Mucosa of descending colon (tissue), 3 donors: ENCODE measurements around the gene ANO6. TPM values are rescaled to one million over a fixed set of nuclear protein-coding genes. Genes with fewer than 3 reads are reported as not detected.
"Not testable (repeated sequence)": the region's sequence is repeated elsewhere in the genome, so short reads cannot be mapped to it uniquely, and the experiment has no call there.

Experiments
- ATAC-seq: fragments of 200-7000 bp; cut with Tn5 transposase; one replicate; pipeline ENCODE4 v1.9.1; 2020; ENCODE audit warnings: mild to moderate bottlenecking, moderate library complexity
- DNase-seq, 3 donors: peaks; one replicate each; pipeline ENCODE4 v3.0.0-alpha.2; 2020
- H3K36me3 ChIP-seq: fragments of 200-600 bp; one replicate; pipeline ENCODE4 v1.8.0; 2021; ENCODE audit warnings: low read depth, mild to moderate bottlenecking
- H3K4me1 ChIP-seq: fragments of 200-600 bp; one replicate; pipeline ENCODE4 v1.8.0; 2021; ENCODE audit warnings: low read depth, mild to moderate bottlenecking
- H3K4me3 ChIP-seq: fragments of 200-600 bp; one replicate; pipeline ENCODE4 v1.8.0; 2021; ENCODE audit warnings: mild to moderate bottlenecking
- H3K9me3 ChIP-seq: fragments of 200-600 bp; one replicate; pipeline ENCODE4 v1.8.0; 2021; ENCODE audit warnings: mild to moderate bottlenecking
- CTCF ChIP-seq: fragments of 200-600 bp; IDR thresholded peaks from one replicate; pipeline ENCODE4 v1.8.0; 2022; ENCODE audit warnings: antibody characterized with exemption, mild to moderate bottlenecking
- intact Hi-C, 2 donors: fragments of 100-400 bp; cut with DNase I in 1 of 2; cut with micrococcal nuclease in 1 of 2; formaldehyde crosslinking; loops; one replicate each; pipeline versions ENCODE4 v1.11.0 to v1.11.1; 2022; cut with DNase I, micrococcal nuclease
- total RNA-seq, 3 donors: library from RNA; stranded (reverse); fragmentation: NEBNext Ultra II Directional in 2 of 3; extraction: Animal tissue kit (Norgen Biotek cat#: 25700) in 2 of 3; gene quantifications; one replicate each; pipeline versions ENCODE4 v1.2.1 to v1.2.4, GENCODE V29; 2021 to 2023
- donor health status: DM: no; HTN: no; CAD: no; lungs with moderate emphysema.
- donor health status: DM: no; HTN: no; CAD: no.
- donor health status: DM: no; HTN: yes; CAD: no.

Gene ANO6
- total RNA-seq, 3 donors from 2014 or later, result 7.8 to 65.8 (median 15.2) TPM

- Histone ChIP-seq H3K4me1 (no peaks in the 10 kb centered on the region), H3K36me3 (no peaks in the 10 kb centered on the region), H3K9me3 (no peaks in the 10 kb centered on the region), H3K4me3 (no peak overlapping the region)
- TF ChIP-seq CTCF, result no peak
- DNase-seq (no peak), ATAC-seq (peak; percentile 12)
- intact Hi-C loops, result no loop called here
These were observed 19.5 kb downstream of the ANO6 start for GRCh38 chr12:45235087-45236025.

- intact Hi-C loops, ATAC-seq: not testable (repeated sequence)
These were observed 20.5 kb downstream of the ANO6 start for GRCh38 chr12:45236383-45236782.

GRCh38 chr12:45242180-45242579, 26.3 kb downstream of the ANO6 start:
- TF ChIP-seq CTCF, result no peak
- no peaks in the 10 kb centered on the region for H3K36me3 ChIP-seq
- ATAC-seq (no peak), DNase-seq (no peak)
- H3K4me3 ChIP-seq, result no peak overlapping the region
- intact Hi-C loops, result no loop called here
- H3K4me1 ChIP-seq, result no peaks in the 10 kb centered on the region
- no peaks in the 10 kb centered on the region for H3K9me3 ChIP-seq

More at GRCh38 chr12:45236383-45236782, 20.5 kb downstream of the ANO6 start:
- not testable (repeated sequence) for H3K4me1 ChIP-seq, H3K36me3 ChIP-seq, DNase-seq, H3K4me3 ChIP-seq, H3K9me3 ChIP-seq

- intact Hi-C loops, result no loop called here
These were observed 28.1 kb downstream of the ANO6 start for GRCh38 chr12:45243963-45244362.

GRCh38 chr12:45244561-45245343, 28.9 kb downstream of the ANO6 start:
- H3K36me3 ChIP-seq, result no peaks in the 10 kb centered on the region
- H3K4me1 ChIP-seq, result no peaks in the 10 kb centered on the region
- no peaks in the 10 kb centered on the region for H3K9me3 ChIP-seq
- ATAC-seq (peak; percentile 64), DNase-seq (peak in 1 of 3 donors; percentile 11)
- intact Hi-C loops, result no loop called here
- H3K4me3 ChIP-seq, result no peak overlapping the region
- no peak for TF ChIP-seq CTCF

More at GRCh38 chr12:45243963-45244362, 28.1 kb downstream of the ANO6 start:
- Histone ChIP-seq H3K36me3 (no peaks in the 10 kb centered on the region), H3K4me3 (no peak overlapping the region), H3K9me3 (no peaks in the 10 kb centered on the region), H3K4me1 (no peaks in the 10 kb centered on the region)
- no peak for DNase-seq
- ATAC-seq, result no peak
- no peak for TF ChIP-seq CTCF

GRCh38 chr12:45246236-45246635, 30.3 kb downstream of the ANO6 start:
- no peak for ATAC-seq
- Histone ChIP-seq H3K4me1 (no peaks in the 10 kb centered on the region), H3K36me3 (no peaks in the 10 kb centered on the region), H3K9me3 (no peaks in the 10 kb centered on the region), H3K4me3 (no peak overlapping the region)
- no peak for TF ChIP-seq CTCF
- no peak for DNase-seq
- intact Hi-C loops, result no loop called here
